Measurements from ENCODE around the gene NFIB. TPM values are rescaled to one million over a fixed set of nuclear protein-coding genes. Genes with fewer than 3 reads are reported as not detected.

The NFIB gene
- total RNA-seq, 1 experiment from 2014 or later = 18.6 TPM

- Histone ChIP-seq H3K9me2 (replicated peaks; ENCODE audit: low read length) (no peaks in the 10 kb centered on the region), H3K4me1 (ENCODE audit: insufficient read depth, low read length) (peaks cover 4% of the 10 kb centered on the region; the same call in 1 of the 2 replicates), H3K27me3 (ENCODE audit: low read length) (no peaks in the 10 kb centered on the region), H3K9me3 (ENCODE audit: low read length) (no peaks in the 10 kb centered on the region), H3K4me2 (ENCODE audit: low read length) (no peak overlapping the region), H3F3A (ENCODE audit: low read length, unreplicated experiment) (no peaks in the 10 kb centered on the region), H3K27ac (ENCODE audit: low read length) (no peak overlapping the region), H4K20me1 (ENCODE audit: low read length) (no peaks in the 10 kb centered on the region), H3K79me2 (ENCODE audit: low read length) (peaks cover 38% of the 10 kb centered on the region), H3K9ac (ENCODE audit: low read length) (no peak overlapping the region), H3K4me3 (ENCODE audit: low read length) (no peak overlapping the region), H2AFZ (ENCODE audit: low read length) (no peak overlapping the region), H3K36me3 (ENCODE audit: low read depth, low read length) (no peaks in the 10 kb centered on the region)
- no peak for DNase-seq
- POLR2A ChIA-PET (ENCODE audit: unreplicated experiment) = no interaction called here
- no TSS peak for BruUV-seq (replicated peaks)
- ATAC-seq = no peak
- intact Hi-C loops (cut with micrococcal nuclease) = no loop called here
- TF ChIP-seq EZH2phosphoT487 (IDR thresholded peaks at IDR 0.05; ENCODE audit: borderline replicate concordance, low read length) = no peak
- no peak for TF ChIP-seq EZH2 (IDR thresholded peaks at IDR 0.05; ENCODE audit: low read length, unreplicated experiment)
- TF ChIP-seq CTCF (conservative IDR thresholded peaks at IDR 0.05; ENCODE audit: low read depth, low read length) = no peak
- CTCF ChIA-PET = no interaction called here
Measured at GRCh38 chr9:14283276-14283675, 30.7 kb downstream of the NFIB start.

- Histone ChIP-seq H3K9ac (ENCODE audit: low read length) (no peak overlapping the region), H3K4me2 (ENCODE audit: low read length) (no peak overlapping the region), H3F3A (ENCODE audit: low read length, unreplicated experiment) (no peaks in the 10 kb centered on the region), H3K4me3 (ENCODE audit: low read length) (no peak overlapping the region), H4K20me1 (ENCODE audit: low read length) (no peaks in the 10 kb centered on the region), H3K27me3 (ENCODE audit: low read length) (no peaks in the 10 kb centered on the region), H3K36me3 (ENCODE audit: low read depth, low read length) (no peaks in the 10 kb centered on the region), H3K79me2 (ENCODE audit: low read length) (peaks cover 50% of the 10 kb centered on the region), H3K4me1 (ENCODE audit: insufficient read depth, low read length) (peaks cover 6% of the 10 kb centered on the region; the same call in 1 of the 2 replicates), H3K27ac (ENCODE audit: low read length) (no peak overlapping the region), H3K9me3 (ENCODE audit: low read length) (no peaks in the 10 kb centered on the region), H2AFZ (ENCODE audit: low read length) (no peak overlapping the region), H3K9me2 (replicated peaks; ENCODE audit: low read length) (no peaks in the 10 kb centered on the region)
- intact Hi-C loops (cut with micrococcal nuclease) = no loop called here
- no peak for DNase-seq
- ATAC-seq = no peak
- TF ChIP-seq EZH2phosphoT487 (IDR thresholded peaks at IDR 0.05; ENCODE audit: borderline replicate concordance, low read length) = no peak
- TF ChIP-seq EZH2 (IDR thresholded peaks at IDR 0.05; ENCODE audit: low read length, unreplicated experiment) = no peak
- TF ChIP-seq CTCF (conservative IDR thresholded peaks at IDR 0.05; ENCODE audit: low read depth, low read length) = no peak
- POLR2A ChIA-PET (ENCODE audit: unreplicated experiment) = no interaction called here
- BruUV-seq (replicated peaks) = no TSS peak
- CTCF ChIA-PET = no interaction called here
Measured at GRCh38 chr9:14281876-14282275, 32.1 kb downstream of the NFIB start.

- Histone ChIP-seq H3K36me3 (ENCODE audit: low read depth, low read length) (no peaks in the 10 kb centered on the region), H3F3A (ENCODE audit: low read length, unreplicated experiment) (no peaks in the 10 kb centered on the region), H3K27ac (ENCODE audit: low read length) (no peak overlapping the region), H3K9ac (ENCODE audit: low read length) (no peak overlapping the region), H2AFZ (ENCODE audit: low read length) (no peak overlapping the region), H3K79me2 (ENCODE audit: low read length) (peaks cover 50% of the 10 kb centered on the region), H3K9me2 (replicated peaks; ENCODE audit: low read length) (no peaks in the 10 kb centered on the region), H3K4me2 (ENCODE audit: low read length) (no peak overlapping the region), H4K20me1 (ENCODE audit: low read length) (no peaks in the 10 kb centered on the region), H3K27me3 (ENCODE audit: low read length) (no peaks in the 10 kb centered on the region), H3K9me3 (ENCODE audit: low read length) (no peaks in the 10 kb centered on the region), H3K4me1 (ENCODE audit: insufficient read depth, low read length) (peaks cover 6% of the 10 kb centered on the region; the same call in 1 of the 2 replicates), H3K4me3 (ENCODE audit: low read length) (no peak overlapping the region)
- CTCF ChIA-PET = no interaction called here
- no TSS peak for BruUV-seq (replicated peaks)
- ATAC-seq = no peak
- DNase-seq = no peak
- TF ChIP-seq EZH2phosphoT487 (IDR thresholded peaks at IDR 0.05; ENCODE audit: borderline replicate concordance, low read length) = no peak
- no peak for TF ChIP-seq CTCF (conservative IDR thresholded peaks at IDR 0.05; ENCODE audit: low read depth, low read length)
- no peak for TF ChIP-seq EZH2 (IDR thresholded peaks at IDR 0.05; ENCODE audit: low read length, unreplicated experiment)
- POLR2A ChIA-PET (ENCODE audit: unreplicated experiment) = no interaction called here
- intact Hi-C loops (cut with micrococcal nuclease) = no loop called here
Measured at GRCh38 chr9:14281136-14281795, 32.7 kb downstream of the NFIB start.

Measured in PC-3 (cell line).